ENCODE measurements around the gene IGFBP6. TPM values are rescaled to one million over a fixed set of nuclear protein-coding genes. Genes with fewer than 3 reads are reported as not detected.
"Not testable (repeated sequence)": the region's sequence is repeated elsewhere in the genome, so short reads cannot be mapped to it uniquely, and the experiment has no call there.

The IGFBP6 gene
- total RNA-seq, 2 donors from 2014 or later, result 189 to 532 TPM

DNA sequence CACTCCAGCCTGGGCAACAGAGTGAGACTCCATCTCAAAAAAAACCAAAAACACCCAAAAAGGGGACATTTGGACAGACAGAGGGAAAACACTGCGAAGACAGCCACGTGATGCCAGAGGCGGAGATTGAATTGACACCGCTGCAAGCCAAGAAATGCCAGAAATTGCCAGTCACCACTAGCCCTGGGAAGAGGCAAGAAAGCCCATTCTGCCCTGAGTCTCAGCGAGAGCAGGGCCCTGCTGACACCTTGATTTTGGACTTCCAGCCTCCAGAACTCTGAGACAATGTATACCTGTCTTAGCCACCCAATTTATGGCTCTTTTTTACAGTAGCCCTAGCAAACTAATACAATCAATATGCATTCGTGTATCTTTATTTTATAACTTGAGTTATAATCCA, 7.4 kb upstream of the IGFBP6 start:
- 95% methylated on average over 6 of the region's 6 CpGs for WGBS
- H3K27me3 ChIP-seq (replicated peaks; ENCODE audit: insufficient read depth), result no peaks in the 10 kb centered on the region

DNA sequence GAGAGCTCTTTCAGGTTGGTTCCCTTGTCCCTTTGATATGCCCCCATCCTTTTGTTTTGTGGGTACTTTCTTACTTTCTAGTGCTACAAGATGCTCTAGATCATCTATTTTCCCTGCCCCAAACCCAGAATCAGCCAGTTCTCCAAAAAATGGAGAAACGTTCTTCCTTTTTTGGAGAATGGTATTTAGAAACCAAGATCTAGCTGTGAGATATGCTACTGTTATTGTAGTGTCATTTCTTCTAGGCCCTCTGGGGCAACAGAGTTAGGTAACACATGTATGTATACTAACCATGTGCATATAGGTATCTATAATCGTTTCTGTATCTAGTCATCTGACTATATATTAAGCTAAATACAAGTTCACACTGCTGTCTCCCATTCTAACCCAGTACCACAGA, 6.9 kb upstream of the IGFBP6 start:
- Histone ChIP-seq H3K27me3 (replicated peaks; ENCODE audit: insufficient read depth) (no peaks in the 10 kb centered on the region), H3K27ac (no peak overlapping the region), H3K4me1 (replicated peaks) (no peaks in the 10 kb centered on the region), H3K36me3 (no peaks in the 10 kb centered on the region), H3K9me3 (no peaks in the 10 kb centered on the region), H3K4me3 (no peak overlapping the region)
- WGBS, result 65% methylated on average over 2 of the region's 2 CpGs
- no peak for TF ChIP-seq POLR2AphosphoS5 (IDR thresholded peaks at IDR 0.05)
- TF ChIP-seq, protein P1, sequence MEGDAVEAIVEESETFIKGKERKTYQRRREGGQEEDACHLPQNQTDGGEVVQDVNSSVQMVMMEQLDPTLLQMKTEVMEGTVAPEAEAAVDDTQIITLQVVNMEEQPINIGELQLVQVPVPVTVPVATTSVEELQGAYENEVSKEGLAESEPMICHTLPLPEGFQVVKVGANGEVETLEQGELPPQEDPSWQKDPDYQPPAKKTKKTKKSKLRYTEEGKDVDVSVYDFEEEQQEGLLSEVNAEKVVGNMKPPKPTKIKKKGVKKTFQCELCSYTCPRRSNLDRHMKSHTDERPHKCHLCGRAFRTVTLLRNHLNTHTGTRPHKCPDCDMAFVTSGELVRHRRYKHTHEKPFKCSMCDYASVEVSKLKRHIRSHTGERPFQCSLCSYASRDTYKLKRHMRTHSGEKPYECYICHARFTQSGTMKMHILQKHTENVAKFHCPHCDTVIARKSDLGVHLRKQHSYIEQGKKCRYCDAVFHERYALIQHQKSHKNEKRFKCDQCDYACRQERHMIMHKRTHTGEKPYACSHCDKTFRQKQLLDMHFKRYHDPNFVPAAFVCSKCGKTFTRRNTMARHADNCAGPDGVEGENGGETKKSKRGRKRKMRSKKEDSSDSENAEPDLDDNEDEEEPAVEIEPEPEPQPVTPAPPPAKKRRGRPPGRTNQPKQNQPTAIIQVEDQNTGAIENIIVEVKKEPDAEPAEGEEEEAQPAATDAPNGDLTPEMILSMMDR (IDR thresholded peaks at IDR 0.05), result no peak
- no peak for TF ChIP-seq POLR2A (IDR thresholded peaks at IDR 0.05)
- intact Hi-C loops (cut with DNase I), result no loop called here
- DNase-seq (ENCODE audit: low spot score), result no peak

More for the DNA sequence above, 7.4 kb upstream of the IGFBP6 start:
- intact Hi-C loops (cut with DNase I), result no loop called here
- Histone ChIP-seq H3K27ac (no peak overlapping the region), H3K36me3 (no peaks in the 10 kb centered on the region), H3K9me3 (no peaks in the 10 kb centered on the region), H3K4me3 (no peak overlapping the region), H3K4me1 (replicated peaks) (no peaks in the 10 kb centered on the region)
- TF ChIP-seq POLR2A (IDR thresholded peaks at IDR 0.05), result no peak
- TF ChIP-seq, protein P1 (IDR thresholded peaks at IDR 0.05), result no peak
- TF ChIP-seq POLR2AphosphoS5 (IDR thresholded peaks at IDR 0.05), result no peak
- DNase-seq (ENCODE audit: low spot score), result no peak

DNA sequence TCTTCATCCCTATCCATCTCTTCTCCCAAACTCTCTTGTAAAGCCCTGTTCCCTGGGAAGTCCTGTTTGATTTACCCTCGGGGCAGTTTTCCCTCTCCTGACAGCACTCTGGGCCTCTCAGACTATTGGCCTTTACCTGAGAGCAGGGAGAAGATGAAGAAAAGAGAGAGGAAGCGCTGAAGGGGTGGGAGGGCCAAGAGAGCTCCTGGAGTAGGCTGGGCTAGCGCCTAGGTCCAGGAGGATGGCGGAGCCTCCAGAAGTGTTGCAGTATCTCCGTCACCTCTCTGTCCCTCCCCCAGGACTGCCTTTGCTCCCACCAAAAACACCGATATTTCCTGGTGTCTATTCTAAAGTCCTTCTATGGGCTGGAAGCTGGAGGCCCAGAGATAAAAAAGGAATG, 5.7 kb upstream of the IGFBP6 start:
- Histone ChIP-seq H3K27ac (no peak overlapping the region), H3K4me1 (replicated peaks) (no peaks in the 10 kb centered on the region), H3K36me3 (no peaks in the 10 kb centered on the region), H3K9me3 (no peaks in the 10 kb centered on the region), H3K27me3 (replicated peaks; ENCODE audit: insufficient read depth) (no peaks in the 10 kb centered on the region), H3K4me3 (no peak overlapping the region)
- TF ChIP-seq, protein P1 (IDR thresholded peaks at IDR 0.05), result no peak
- TF ChIP-seq POLR2A (IDR thresholded peaks at IDR 0.05), result no peak
- no peak for TF ChIP-seq POLR2AphosphoS5 (IDR thresholded peaks at IDR 0.05)
- intact Hi-C loops (cut with DNase I), result no loop called here
- 77% methylated on average over 6 of the region's 6 CpGs for WGBS
- DNase-seq (ENCODE audit: low spot score), result no peak

DNA sequence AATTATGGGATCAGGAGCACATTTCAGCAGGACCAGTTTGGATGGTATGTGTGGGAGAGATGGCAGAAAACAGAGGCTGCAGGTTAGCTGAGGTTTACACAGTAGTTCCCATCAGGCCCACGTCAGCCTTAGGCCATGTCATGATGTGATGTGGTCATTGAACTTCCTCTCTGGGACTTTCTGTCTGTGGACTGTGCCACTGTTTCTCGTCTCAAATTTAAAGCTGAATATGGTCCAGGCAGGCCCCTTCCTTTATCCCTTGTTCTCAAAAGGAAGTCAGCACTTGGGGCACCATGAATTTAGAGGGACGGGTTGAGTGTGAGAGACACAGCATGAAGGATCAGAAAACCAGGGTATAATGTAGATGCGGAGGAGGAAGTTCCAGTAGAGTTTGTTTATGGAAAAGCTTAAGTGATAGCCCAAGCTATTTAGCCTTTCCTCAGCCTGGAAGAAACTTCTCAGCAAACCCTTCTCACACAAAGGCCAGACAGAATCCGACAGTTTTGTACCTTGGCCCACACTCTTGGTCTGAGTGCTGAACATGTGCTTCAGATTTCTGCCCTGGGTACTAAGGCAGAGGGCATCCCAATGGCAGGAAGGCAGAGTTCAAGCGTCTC, 3.6 kb upstream of the IGFBP6 start:
- no peak for TF ChIP-seq POLR2A (IDR thresholded peaks at IDR 0.05)
- TF ChIP-seq, protein P1 (IDR thresholded peaks at IDR 0.05), result no peak
- TF ChIP-seq POLR2AphosphoS5 (IDR thresholded peaks at IDR 0.05), result no peak
- H3K4me1 ChIP-seq (replicated peaks), result peaks cover 2% of the 10 kb centered on the region
- H3K9me3 ChIP-seq, result no peaks in the 10 kb centered on the region
- intact Hi-C loops (cut with DNase I), result no loop called here
- DNase-seq (ENCODE audit: low spot score), result no peak
- 67% methylated on average over 6 of the region's 6 CpGs for WGBS
- no peaks in the 10 kb centered on the region for H3K27me3 ChIP-seq (replicated peaks; ENCODE audit: insufficient read depth)
- H3K4me3 ChIP-seq, result no peak overlapping the region
- no peak overlapping the region for H3K27ac ChIP-seq
- no peaks in the 10 kb centered on the region for H3K36me3 ChIP-seq

DNA sequence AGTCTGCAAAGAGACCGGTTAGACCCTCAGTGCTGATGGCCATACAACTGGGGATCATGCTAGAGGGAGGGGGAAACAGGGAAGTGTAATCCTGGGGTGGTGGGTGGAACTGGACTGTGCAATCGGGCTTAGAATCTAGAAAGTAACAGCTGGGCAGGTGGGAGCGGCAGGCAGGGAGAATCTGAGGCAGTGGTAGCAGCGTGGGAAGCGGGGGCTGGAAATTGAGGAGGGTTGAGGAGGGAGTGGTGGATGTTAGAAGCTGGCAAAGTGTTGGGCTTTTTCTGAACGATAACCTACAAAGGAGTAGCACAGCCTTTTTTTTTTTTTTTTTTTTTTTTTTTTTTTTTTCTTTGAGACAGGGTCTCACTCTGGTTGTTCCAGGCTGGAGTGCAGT, 3.1 kb upstream of the IGFBP6 start:
- WGBS, result 76% methylated on average over 6 of the region's 6 CpGs
- H3K36me3 ChIP-seq, result no peaks in the 10 kb centered on the region
- no peak overlapping the region for H3K4me3 ChIP-seq
- TF ChIP-seq, protein P1 (IDR thresholded peaks at IDR 0.05), result no peak
- H3K27ac ChIP-seq, result no peak overlapping the region
- intact Hi-C loops (cut with DNase I), result no loop called here
- no peak for DNase-seq (ENCODE audit: low spot score)
- no peaks in the 10 kb centered on the region for H3K9me3 ChIP-seq
- no peaks in the 10 kb centered on the region for H3K27me3 ChIP-seq (replicated peaks; ENCODE audit: insufficient read depth)
- peaks cover 5% of the 10 kb centered on the region for H3K4me1 ChIP-seq (replicated peaks)

DNA sequence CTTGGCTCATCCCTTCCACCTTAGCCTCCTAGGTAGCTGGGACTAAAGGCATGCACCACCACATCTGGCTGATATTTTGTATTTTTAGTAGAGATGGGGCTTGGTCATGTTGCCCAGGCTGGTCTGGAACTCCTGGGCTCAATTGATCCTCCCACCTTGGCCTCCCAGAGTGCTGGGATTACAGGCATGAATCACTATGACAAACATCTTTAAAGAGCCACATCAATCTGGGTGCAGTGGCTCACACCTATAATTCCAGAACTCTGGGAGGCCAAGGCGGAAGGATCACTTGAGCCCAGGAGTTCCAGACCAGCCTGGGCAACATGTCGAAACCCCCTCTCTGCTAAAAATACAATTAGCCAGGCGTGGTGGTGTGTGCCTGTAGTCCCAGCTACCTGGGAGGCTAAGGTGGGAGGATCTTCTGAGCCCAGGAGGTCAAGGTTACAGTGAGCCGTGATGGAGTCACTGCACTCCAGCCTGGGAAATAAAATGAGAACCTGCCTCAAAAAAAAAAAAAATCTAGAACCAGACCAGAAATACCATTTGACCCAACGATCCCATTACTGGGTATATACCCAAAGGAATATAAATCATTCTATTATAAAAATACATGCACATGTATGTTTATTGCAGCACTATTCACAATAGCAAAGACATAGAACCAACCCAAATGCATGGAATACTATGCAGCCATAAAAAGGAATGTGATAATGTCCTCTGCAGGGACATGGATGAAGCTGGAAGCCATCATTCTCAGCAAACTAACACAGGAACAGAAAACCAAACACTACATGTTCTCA, 2.5 kb upstream of the IGFBP6 start:
- not testable (repeated sequence) for H3K4me3 ChIP-seq; DNase-seq (ENCODE audit: low spot score); H3K9me3 ChIP-seq; H3K27ac ChIP-seq; H3K4me1 ChIP-seq (replicated peaks); H3K27me3 ChIP-seq (replicated peaks; ENCODE audit: insufficient read depth); H3K36me3 ChIP-seq
- intact Hi-C loops (cut with DNase I), result loop anchor here (5.0 kb wide), 1 partner anchor 62 kb away; no protein-coding TSS in a partner anchor
- WGBS, result 93% methylated on average over 5 of the region's 5 CpGs

DNA sequence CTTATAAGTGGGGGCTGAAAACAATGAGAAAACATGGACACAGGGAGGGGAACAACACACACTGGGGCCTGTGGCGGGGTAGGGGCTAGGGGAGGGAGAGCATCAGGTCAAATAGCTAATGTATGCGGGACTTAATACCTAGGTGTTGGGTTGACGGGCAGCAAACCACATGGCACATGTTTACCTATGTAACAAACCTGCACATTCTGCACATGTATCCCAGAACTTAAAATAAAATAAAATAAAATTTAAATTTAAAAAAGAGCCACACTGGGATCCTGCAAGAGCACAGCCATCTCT, 1.9 kb upstream of the IGFBP6 start:
- intact Hi-C loops (cut with DNase I), result loop anchor here (5.0 kb wide), 1 partner anchor 62 kb away; no protein-coding TSS in a partner anchor
- not testable (repeated sequence) for DNase-seq (ENCODE audit: low spot score); H3K4me3 ChIP-seq; H3K9me3 ChIP-seq; H3K4me1 ChIP-seq (replicated peaks); H3K36me3 ChIP-seq; H3K27me3 ChIP-seq (replicated peaks; ENCODE audit: insufficient read depth)
- 96% methylated on average over 3 of the region's 3 CpGs for whole genome bisulfite sequencing
- H3K27ac ChIP-seq, result peak overlapping the region in 1 of 2 donors; percentile 41

All from prostate gland (tissue), 2 donors.